GM10248 (cell line): ENCODE results near the gene OR2A25.

Experiments
- CTCF ChIA-PET: fragments of 300-600 bp; sonication (Branson Sonifier 250); formaldehyde crosslinking; extraction: SDS; loops from one replicate; lab custom pipeline; 2021; ENCODE audit warnings: antibody characterized with exemption; lab: Yijun Ruan, JAX
- POLR2A ChIA-PET: fragments of 350-650 bp; sonication (Branson Sonifier 250); formaldehyde crosslinking; extraction: SDS; loops from one replicate; lab custom pipeline; 2020; ENCODE audit warnings: antibody characterized with exemption; lab: Yijun Ruan, JAX
- DNase-seq: peaks from one replicate; pipeline ENCODE4 v3.0.0; 2012; ENCODE audit errors: extremely low spot score
- CTCF ChIP-seq: IDR thresholded peaks from 2 replicates; pipeline ENCODE4 v1.5.1; 2012; ENCODE audit warnings: mild to moderate bottlenecking, low read depth; ENCODE audit errors: extremely low read depth, missing control alignments, control extremely low read depth

OR2A25 gene

GRCh38 chr7:144069511-144069910 lies at the start of gene OR2A25:
OR2A25 (plus strand) TSS chr7:144069811; CDS start chr7:144074220, 4,409 bp downstream.
- CTCF ChIA-PET, result no interaction called here
- no peak for DNase-seq
- POLR2A ChIA-PET, result no interaction called here
- TF ChIP-seq CTCF, result no peak

GRCh38 chr7:144020340-144020739 lies 49.3 kb upstream of the OR2A25 start:
- TF ChIP-seq CTCF, result no peak
- DNase-seq, result no peak
- ChIA-PET CTCF (no interaction called here), POLR2A (no interaction called here)

GRCh38 chr7:144022169-144022568 lies 47.4 kb upstream of the OR2A25 start:
- no peak for TF ChIP-seq CTCF
- CTCF ChIA-PET, result interaction anchor here (1.3 kb wide), 1 partner anchor 12 kb away, joined by 3 read pairs; no protein-coding TSS in a partner anchor
- POLR2A ChIA-PET, result no interaction called here
- no peak for DNase-seq

- no peak for TF ChIP-seq CTCF
- no peak for DNase-seq
- ChIA-PET POLR2A (no interaction called here), CTCF (interaction anchor here (1.0 to 1.4 kb wide), 4 partner anchors 10 to 286 kb away, joined by 3 to 4 read pairs (median 3); no protein-coding TSS in a partner anchor)
Observed at GRCh38 chr7:144023171-144023827, 46.3 kb upstream of the OR2A25 start.

GRCh38 chr7:144024213-144024612 lies 45.4 kb upstream of the OR2A25 start:
- no peak for TF ChIP-seq CTCF
- DNase-seq, result no peak
- ChIA-PET CTCF (interaction anchor here (1.0 kb wide), 1 partner anchor 26 kb away, joined by 3 read pairs; no protein-coding TSS in a partner anchor), POLR2A (no interaction called here)

- no peak for TF ChIP-seq CTCF
- CTCF ChIA-PET, result interaction anchor here (2.0 to 2.5 kb wide), 2 partner anchors 9 to 125 kb away, joined by 4 to 6 read pairs; partner anchors contain the start of gene TCAF1
- DNase-seq, result no peak
- POLR2A ChIA-PET, result no interaction called here
Observed at GRCh38 chr7:144026203-144026883, 43.3 kb upstream of the OR2A25 start.
